IMR-90 (cell line): ENCODE measurements around the gene ARHGDIA. TPM values are rescaled to one million over a fixed set of nuclear protein-coding genes. Genes with fewer than 3 reads are reported as not detected.

Source experiments
- ATAC-seq: fragments of 200-7000 bp; cut with Tn5 transposase; 2 replicates; pipeline ENCODE4 v1.9.1; 2020; ENCODE audit warnings: low read depth, mild to moderate bottlenecking, moderate library complexity
- BruUV-seq: library from RNA; stranded (reverse); fragments of 400-500 nt; replicated peaks from 2 replicates; lab custom pipeline; 2021; lab: Mats Ljungman, UMichigan
- CTCF ChIA-PET: fragments of 300-600 bp; formaldehyde crosslinking; extraction: SDS; loops from one replicate; lab custom pipeline; 2021; ENCODE audit warnings: antibody characterized with exemption; lab: Yijun Ruan, JAX
- POLR2A ChIA-PET: fragments of 300-600 bp; sonication (Branson Sonifier 250); formaldehyde crosslinking; loops from one replicate; lab custom pipeline; 2022; ENCODE audit warnings: antibody characterized with exemption; ENCODE audit not compliant: unreplicated experiment; lab: Charles Lee
- DNase-seq: peaks from one replicate; pipeline ENCODE4 v3.0.0; 2013
- H2AFZ ChIP-seq: replicated peaks from 2 replicates; pipeline ENCODE3; 2013; ENCODE audit warnings: low read length, mild to moderate bottlenecking; ENCODE audit not compliant: poor library complexity
- H2AK5ac ChIP-seq: 2 replicates; pipeline ENCODE4 v1.6.1; 2013; ENCODE audit warnings: low read depth, low read length, inconsistent platforms
- H2AK9ac ChIP-seq: replicated peaks from 2 replicates; pipeline ENCODE3; 2013; ENCODE audit warnings: mild to moderate bottlenecking, low read depth, low read length, moderate library complexity; ENCODE audit not compliant: poor library complexity
- H2BK120ac ChIP-seq: 2 replicates; pipeline ENCODE4 v1.6.1; 2013; ENCODE audit warnings: low read depth, low read length, inconsistent platforms
- H2BK15ac ChIP-seq: 3 replicates; pipeline ENCODE4 v1.6.1; 2013; ENCODE audit warnings: low read depth, low read length, inconsistent platforms
- H2BK20ac ChIP-seq: 2 replicates; pipeline ENCODE4 v1.6.1; 2013; ENCODE audit warnings: low read depth, mild to moderate bottlenecking, inconsistent platforms, low read length, moderate library complexity
- H2BK5ac ChIP-seq: 2 replicates; pipeline ENCODE4 v1.6.1; 2013; ENCODE audit warnings: mild to moderate bottlenecking, low read depth, low read length, inconsistent platforms; ENCODE audit not compliant: poor library complexity, severe bottlenecking
- H3K14ac ChIP-seq: replicated peaks from 2 replicates; pipeline ENCODE4 v1.6.1; 2013; ENCODE audit warnings: low read depth, low read length, inconsistent platforms
- H3K18ac ChIP-seq: 2 replicates; pipeline ENCODE4 v1.6.1; 2013; ENCODE audit warnings: low read depth, low read length, control low read depth
- H3K23ac ChIP-seq: 2 replicates; pipeline ENCODE4 v1.6.1; 2013; ENCODE audit warnings: low read depth, low read length, inconsistent platforms
- H3K27ac ChIP-seq: 2 replicates; pipeline ENCODE4 v1.5.1; 2013; ENCODE audit warnings: mild to moderate bottlenecking, control low read depth, low read length; ENCODE audit not compliant: insufficient read depth
- H3K27me3 ChIP-seq: 2 replicates; pipeline ENCODE4 v1.6.1; 2013; ENCODE audit warnings: low read length; ENCODE audit not compliant: control insufficient read depth, insufficient read depth
- H3K36me3 ChIP-seq: 2 replicates; pipeline ENCODE4 v1.6.1; 2013; ENCODE audit warnings: low read length, mixed read lengths; ENCODE audit not compliant: control insufficient read depth, insufficient read depth
- H3K4ac ChIP-seq: 2 replicates; pipeline ENCODE4 v1.6.1; 2013; ENCODE audit warnings: low read depth, low read length, inconsistent platforms
- H3K4me1 ChIP-seq: 2 replicates; pipeline ENCODE4 v1.6.1; 2013; ENCODE audit warnings: low read length, mixed read lengths; ENCODE audit not compliant: control insufficient read depth, insufficient read depth
- H3K4me2 ChIP-seq: 2 replicates; pipeline ENCODE4 v1.6.1; 2013; ENCODE audit warnings: low read depth, mild to moderate bottlenecking, control low read depth, low read length, moderate library complexity
- H3K4me3 ChIP-seq: 2 replicates; pipeline ENCODE4 v1.5.1; 2013; ENCODE audit warnings: low read depth, mild to moderate bottlenecking, control low read depth, low read length, moderate library complexity; ENCODE audit not compliant: insufficient read depth
- H3K56ac ChIP-seq: 2 replicates; pipeline ENCODE4 v1.6.1; 2013; ENCODE audit warnings: low read length, inconsistent platforms; ENCODE audit not compliant: insufficient read depth; ENCODE audit errors: extremely low read depth
- H3K79me1 ChIP-seq, 2 experiments: 2 replicates each; pipeline ENCODE4 v1.6.1; 2013; ENCODE audit warnings: low read length in 2 of 2, inconsistent platforms in 1 of 2, low read depth in 1 of 2
- H3K9ac ChIP-seq: 2 replicates; pipeline ENCODE4 v1.6.1; 2013; ENCODE audit warnings: low read depth, low read length, control low read depth
- H3K9me1 ChIP-seq: 2 replicates; pipeline ENCODE4 v1.6.1; 2013; ENCODE audit warnings: low read length, inconsistent platforms; ENCODE audit not compliant: insufficient read depth
- H3K9me3 ChIP-seq: 2 replicates; pipeline ENCODE4 v1.6.1; 2013; ENCODE audit warnings: low read length; ENCODE audit not compliant: control insufficient read depth, insufficient read depth
- H4K20me1 ChIP-seq: 2 replicates; pipeline ENCODE4 v1.6.1; 2013; ENCODE audit warnings: low read length, inconsistent platforms; ENCODE audit not compliant: insufficient read depth
- H4K5ac ChIP-seq: 2 replicates; pipeline ENCODE4 v1.6.1; 2013; ENCODE audit warnings: mild to moderate bottlenecking, low read depth, low read length, control low read depth
- H4K8ac ChIP-seq, 2 experiments: 2 replicates each; pipeline ENCODE4 v1.6.1; 2013; ENCODE audit warnings: low read depth in 2 of 2, low read length in 2 of 2, control low read depth in 1 of 2, inconsistent platforms in 1 of 2
- H4K91ac ChIP-seq: 2 replicates; pipeline ENCODE4 v1.6.1; 2013; ENCODE audit warnings: low read depth, low read length, inconsistent platforms; ENCODE audit not compliant: insufficient read depth
- BHLHE40 ChIP-seq: fragments of 150-350 bp; IDR thresholded peaks from 2 replicates; pipeline ENCODE4 v1.6.1; 2016; ENCODE audit warnings: mild to moderate bottlenecking, low read depth, low read length
- CEBPB ChIP-seq: IDR thresholded peaks from 2 replicates; pipeline ENCODE4 v1.6.1; 2012; ENCODE audit warnings: low read depth, low read length, improper control_type of control experiment
- CHD1 ChIP-seq: IDR thresholded peaks from 2 replicates; pipeline ENCODE4 v1.6.1; 2012; ENCODE audit warnings: low read depth, low read length, improper control_type of control experiment
- FOS ChIP-seq: fragments of 150-350 bp; IDR thresholded peaks from 2 replicates; pipeline ENCODE4 v1.6.1; 2016; ENCODE audit warnings: low read depth, low read length
- MAFK ChIP-seq: IDR thresholded peaks from 2 replicates; pipeline ENCODE4 v1.6.1; 2012; ENCODE audit warnings: low read depth, low read length, improper control_type of control experiment
- MAZ ChIP-seq: IDR thresholded peaks from 2 replicates; pipeline ENCODE4 v1.6.1; 2012; ENCODE audit warnings: low read depth, mild to moderate bottlenecking, low read length, improper control_type of control experiment, moderate library complexity, borderline replicate concordance
- MXI1 ChIP-seq: IDR thresholded peaks from 2 replicates; pipeline ENCODE4 v1.6.1; 2012; ENCODE audit warnings: low read depth, mild to moderate bottlenecking, low read length, moderate library complexity, borderline replicate concordance
- NFE2L2 ChIP-seq: fragments of 150-350 bp; IDR thresholded peaks from 2 replicates; pipeline ENCODE4 v1.6.1; 2016; ENCODE audit warnings: low read depth, mild to moderate bottlenecking, low read length
- POLR2A ChIP-seq: IDR thresholded peaks from 2 replicates; pipeline ENCODE4 v1.6.1; 2012; ENCODE audit warnings: mild to moderate bottlenecking, low read depth, low read length
- RAD21 ChIP-seq: IDR thresholded peaks from 2 replicates; pipeline ENCODE4 v1.6.1; 2012; ENCODE audit warnings: low read length, improper control_type of control experiment
- RCOR1 ChIP-seq: IDR thresholded peaks from 2 replicates; pipeline ENCODE4 v1.6.1; 2012; ENCODE audit warnings: mild to moderate bottlenecking, low read length, improper control_type of control experiment; ENCODE audit not compliant: insufficient replicate concordance
- RFX5 ChIP-seq: IDR thresholded peaks from 2 replicates; pipeline ENCODE4 v1.8.0; 2012; ENCODE audit warnings: low read depth, mild to moderate bottlenecking, low read length, moderate library complexity
- SMC3 ChIP-seq: fragments of 150-350 bp; IDR thresholded peaks from 2 replicates; pipeline ENCODE4 v1.6.1; 2016; ENCODE audit warnings: low read depth, mild to moderate bottlenecking, antibody characterized with exemption, low read length, moderate library complexity
- WGBS, 2 experiments: methylation state at CpG; one replicate each; pipeline versions ENCODE4 v1.1.5 to v1.1.7; 2013; ENCODE audit warnings: missing lambda C conversion rate in 2 of 2; ENCODE audit not compliant: insufficient read length in 1 of 2; ENCODE audit errors: extremely low coverage in 2 of 2; 5-methylcytosine and 5-hydroxymethylcytosine counted together
- dilution Hi-C: fragments of 300-500 bp; cut with HindIII; formaldehyde crosslinking; loops from one replicate; pipeline ENCODE4 v1.14.3; 2018; ENCODE audit warnings: low sequenced_read_pairs; ENCODE audit not compliant: unreplicated experiment
- in situ Hi-C: fragments of 300-500 bp; cut with MboI; formaldehyde crosslinking; loops from 3 replicates; pipeline ENCODE4 v1.14.3; 2019; ENCODE audit warnings: low sequenced_read_pairs, inconsistent platforms, mixed read lengths
- intact Hi-C: fragments of 100-400 bp; cut with micrococcal nuclease; formaldehyde crosslinking; loops from 2 replicates; pipeline ENCODE4 v1.10.0; 2022
- polyA plus RNA-seq, 3 experiments: library from polyadenylated mRNA; depleted of rRNA; stranded (reverse); fragments of >200 nt; gene quantifications; 2 replicates each; pipeline ENCODE4 v1.2.3, GENCODE V29; 2012; ENCODE audit warnings: low replicate concordance in 1 of 3
- total RNA-seq: library from RNA; depleted of rRNA; stranded (reverse); fragments of >200 nt; gene quantifications from 2 replicates; pipeline ENCODE4 v1.2.3, GENCODE V29; 2012
- TF ChIP-seq, protein P1 (sequence below): conservative IDR thresholded peaks from 2 replicates; pipeline ENCODE4 v1.5.1; 2012; ENCODE audit warnings: mild to moderate bottlenecking, low read depth, low read length, improper control_type of control experiment
- TF ChIP-seq, protein P2 (sequence below): fragments of 150-350 bp; IDR thresholded peaks from 2 replicates; pipeline ENCODE4 v1.6.1; 2016; ENCODE audit warnings: low read depth, mild to moderate bottlenecking, low read length, moderate library complexity, borderline replicate concordance
- TF ChIP-seq, protein P3 (sequence below): fragments of 150-350 bp; IDR thresholded peaks from 2 replicates; pipeline ENCODE4 v1.6.1; 2017; ENCODE audit warnings: mild to moderate bottlenecking, antibody characterized with exemption, low read length, low read depth

ARHGDIA gene
- total and polyA plus RNA-seq, 2 of the 4 experiments (the other 2 are of a cell fraction): 62.7 to 362 TPM

DNA sequence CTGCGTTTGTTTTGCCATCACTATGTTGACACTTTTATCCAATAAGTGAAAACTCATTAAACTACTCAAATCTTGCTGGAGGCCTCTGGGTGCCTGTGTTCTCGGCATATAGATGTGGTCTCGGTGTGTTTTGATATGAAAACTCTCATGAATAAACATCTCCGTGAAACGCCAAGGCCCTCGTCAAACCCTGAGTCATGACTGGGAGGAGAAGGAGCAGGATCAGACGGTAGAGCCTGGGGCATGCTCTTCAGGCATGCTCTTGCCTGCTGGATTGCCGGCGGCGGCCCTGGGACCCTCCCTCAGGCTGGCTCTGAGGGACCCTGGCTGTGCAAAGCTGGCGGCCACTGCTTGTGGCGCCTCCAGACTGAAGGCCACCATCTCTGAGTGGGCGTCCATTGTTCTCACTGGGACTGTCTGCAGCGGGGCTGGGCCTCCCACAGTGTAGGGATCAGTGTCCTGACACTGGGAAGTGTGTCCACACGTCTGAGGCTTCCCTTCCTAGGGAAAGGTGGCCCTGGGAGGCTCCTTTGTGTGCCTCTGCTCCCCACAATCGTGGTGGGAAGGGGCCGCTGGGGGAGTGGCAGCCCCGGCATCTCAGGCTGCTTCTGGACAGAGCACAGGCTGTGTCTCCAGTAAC is 29.2 kb upstream of the ARHGDIA start:
- Histone ChIP-seq H3K9ac (no peak overlapping the region), H3K4ac (no peak overlapping the region), H2BK20ac (no peak overlapping the region), H4K91ac (no peak overlapping the region), H2BK120ac (no peak overlapping the region), H3K4me1 (peaks cover 14% of the 10 kb centered on the region), H3K9me3 (no peaks in the 10 kb centered on the region), H2AK5ac (no peak overlapping the region), H3K4me3 (no peak overlapping the region), H2BK5ac (no peak overlapping the region), H2AK9ac (no peak overlapping the region), H2AFZ (peak overlapping the region; percentile 23), H3K4me2 (no peak overlapping the region), H4K8ac (no peak overlapping the region), H3K14ac (no peak overlapping the region), H3K9me1 (peaks cover 13% of the 10 kb centered on the region; the same call in 1 of the 2 replicates), H3K23ac (no peak overlapping the region), H3K79me1 (peaks cover 3 to 41% of the 10 kb centered on the region in 2 experiments; a peak in 3 of 4 replicates), H3K56ac (no peak overlapping the region), H4K20me1 (peaks cover 26% of the 10 kb centered on the region), H2BK15ac (no peak overlapping the region), H3K27me3 (no peaks in the 10 kb centered on the region), H3K36me3 (peaks cover 29% of the 10 kb centered on the region), H3K18ac (no peak overlapping the region), H3K27ac (no peak overlapping the region), H4K5ac (no peak overlapping the region)
- TF ChIP-seq SMC3: no peak
- TF ChIP-seq NFE2L2: no peak
- no peak for TF ChIP-seq POLR2A
- no peak for TF ChIP-seq CEBPB
- TF ChIP-seq BHLHE40: no peak
- TF ChIP-seq RFX5: no peak
- TF ChIP-seq MXI1: no peak
- TF ChIP-seq, protein P1, sequence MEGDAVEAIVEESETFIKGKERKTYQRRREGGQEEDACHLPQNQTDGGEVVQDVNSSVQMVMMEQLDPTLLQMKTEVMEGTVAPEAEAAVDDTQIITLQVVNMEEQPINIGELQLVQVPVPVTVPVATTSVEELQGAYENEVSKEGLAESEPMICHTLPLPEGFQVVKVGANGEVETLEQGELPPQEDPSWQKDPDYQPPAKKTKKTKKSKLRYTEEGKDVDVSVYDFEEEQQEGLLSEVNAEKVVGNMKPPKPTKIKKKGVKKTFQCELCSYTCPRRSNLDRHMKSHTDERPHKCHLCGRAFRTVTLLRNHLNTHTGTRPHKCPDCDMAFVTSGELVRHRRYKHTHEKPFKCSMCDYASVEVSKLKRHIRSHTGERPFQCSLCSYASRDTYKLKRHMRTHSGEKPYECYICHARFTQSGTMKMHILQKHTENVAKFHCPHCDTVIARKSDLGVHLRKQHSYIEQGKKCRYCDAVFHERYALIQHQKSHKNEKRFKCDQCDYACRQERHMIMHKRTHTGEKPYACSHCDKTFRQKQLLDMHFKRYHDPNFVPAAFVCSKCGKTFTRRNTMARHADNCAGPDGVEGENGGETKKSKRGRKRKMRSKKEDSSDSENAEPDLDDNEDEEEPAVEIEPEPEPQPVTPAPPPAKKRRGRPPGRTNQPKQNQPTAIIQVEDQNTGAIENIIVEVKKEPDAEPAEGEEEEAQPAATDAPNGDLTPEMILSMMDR: no peak
- TF ChIP-seq, protein P2, sequence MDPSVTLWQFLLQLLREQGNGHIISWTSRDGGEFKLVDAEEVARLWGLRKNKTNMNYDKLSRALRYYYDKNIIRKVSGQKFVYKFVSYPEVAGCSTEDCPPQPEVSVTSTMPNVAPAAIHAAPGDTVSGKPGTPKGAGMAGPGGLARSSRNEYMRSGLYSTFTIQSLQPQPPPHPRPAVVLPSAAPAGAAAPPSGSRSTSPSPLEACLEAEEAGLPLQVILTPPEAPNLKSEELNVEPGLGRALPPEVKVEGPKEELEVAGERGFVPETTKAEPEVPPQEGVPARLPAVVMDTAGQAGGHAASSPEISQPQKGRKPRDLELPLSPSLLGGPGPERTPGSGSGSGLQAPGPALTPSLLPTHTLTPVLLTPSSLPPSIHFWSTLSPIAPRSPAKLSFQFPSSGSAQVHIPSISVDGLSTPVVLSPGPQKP: no peak
- TF ChIP-seq, protein P3, sequence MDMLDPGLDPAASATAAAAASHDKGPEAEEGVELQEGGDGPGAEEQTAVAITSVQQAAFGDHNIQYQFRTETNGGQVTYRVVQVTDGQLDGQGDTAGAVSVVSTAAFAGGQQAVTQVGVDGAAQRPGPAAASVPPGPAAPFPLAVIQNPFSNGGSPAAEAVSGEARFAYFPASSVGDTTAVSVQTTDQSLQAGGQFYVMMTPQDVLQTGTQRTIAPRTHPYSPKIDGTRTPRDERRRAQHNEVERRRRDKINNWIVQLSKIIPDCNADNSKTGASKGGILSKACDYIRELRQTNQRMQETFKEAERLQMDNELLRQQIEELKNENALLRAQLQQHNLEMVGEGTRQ: no peak
- TF ChIP-seq CHD1: no peak
- no peak for TF ChIP-seq RAD21
- TF ChIP-seq FOS: no peak
- no peak for TF ChIP-seq RCOR1
- no peak for TF ChIP-seq MAFK
- TF ChIP-seq MAZ: no peak
- POLR2A ChIA-PET: no interaction called here
- in situ Hi-C loops: no loop called here
- dilution Hi-C loops: no loop called here
- CTCF ChIA-PET: no interaction called here
- DNase-seq (no peak), ATAC-seq (no peak)
- WGBS, 2 experiments: 90% methylated on average over 10 of the region's 18 CpGs; no CpG with 5 or more reads in 1 of the 2 experiments
- BruUV-seq: no TSS peak
- intact Hi-C loops: no loop called here
